Astrocyte (in vitro differentiated cells and primary cell): Measurements from ENCODE around the gene GRM7.

Experiments
- CTCF ChIP-seq: IDR thresholded peaks from 2 replicates; pipeline ENCODE4 v1.5.1; 2011; ENCODE audit warnings: low read depth, mild to moderate bottlenecking, inconsistent platforms, low read length, moderate library complexity; ENCODE audit not compliant: insufficient read depth
- EZH2 ChIP-seq: IDR thresholded peaks from 2 replicates; pipeline ENCODE4 v1.6.1; 2012; ENCODE audit warnings: mild to moderate bottlenecking, low read length, inconsistent platforms; ENCODE audit not compliant: insufficient read depth

GRCh38 chr3:7436542-7436941 is 575.6 kb downstream of the GRM7 start:
- TF ChIP-seq CTCF (no peak), EZH2 (no peak)
